Activated CD8-positive, alpha-beta T cell treated with anti-CD3 and anti-CD28 coated beads for 36 hours (primary cell): ENCODE data around the gene IL1A. TPM values are rescaled to one million over a fixed set of nuclear protein-coding genes. Genes with fewer than 3 reads are reported as not detected.
A peak's percentile ranks its signal among the peaks of the same experiment; 100 is the strongest.

ENCODE experiments used
- ATAC-seq: fragments of 200-7000 bp; cut with Tn5 transposase; one replicate; pipeline ENCODE4 v1.10.0; 2021; ENCODE audit warnings: mild to moderate bottlenecking, moderate library complexity
- CTCF ChIA-PET: fragments of 350-600 bp; sonication (Branson Sonifier 250); formaldehyde crosslinking; loops from one replicate; lab custom pipeline; 2021; ENCODE audit warnings: antibody characterized with exemption; lab: Charles Lee
- POLR2A ChIA-PET: fragments of 350-600 bp; sonication (Branson Sonifier 250); formaldehyde crosslinking; loops from one replicate; lab custom pipeline; 2021; ENCODE audit warnings: antibody characterized with exemption; lab: Charles Lee
- DNase-seq: peaks from one replicate; pipeline ENCODE4 v3.0.0-alpha.2; 2020
- H3K27ac Mint-ChIP-seq: one replicate; pipeline ENCODE4 v1.8.0; 2021; ENCODE audit warnings: mild to moderate bottlenecking, mixed read lengths
- H3K27me3 Mint-ChIP-seq: one replicate; pipeline ENCODE4 v1.8.0; 2021; ENCODE audit warnings: mixed read lengths
- H3K36me3 Mint-ChIP-seq: one replicate; pipeline ENCODE4 v1.8.0; 2021; ENCODE audit warnings: low read depth, mixed read lengths
- H3K4me1 Mint-ChIP-seq: one replicate; pipeline ENCODE4 v1.8.0; 2021; ENCODE audit warnings: low read depth, mixed read lengths
- H3K4me3 Mint-ChIP-seq: one replicate; pipeline ENCODE4 v1.8.0; 2021; ENCODE audit warnings: mild to moderate bottlenecking, moderate library complexity, mixed read lengths
- H3K9me3 Mint-ChIP-seq: one replicate; pipeline ENCODE4 v1.8.0; 2021; ENCODE audit warnings: mixed read lengths
- CTCF ChIP-seq: fragments of 200-600 bp; IDR thresholded peaks from one replicate; pipeline ENCODE4 v1.8.0; 2022; ENCODE audit warnings: antibody characterized with exemption, mild to moderate bottlenecking
- intact Hi-C: fragments of 100-400 bp; cut with micrococcal nuclease; formaldehyde crosslinking; loops from one replicate; pipeline ENCODE4 v1.10.0; 2022
- total RNA-seq, 2 experiments: library from RNA; stranded (reverse); gene quantifications; one replicate each; pipeline ENCODE4 v1.2.3, GENCODE V29; 2021

Gene IL1A
- total RNA-seq, 2 experiments from 2014 or later, result 0.69 to 0.99 TPM

DNA sequence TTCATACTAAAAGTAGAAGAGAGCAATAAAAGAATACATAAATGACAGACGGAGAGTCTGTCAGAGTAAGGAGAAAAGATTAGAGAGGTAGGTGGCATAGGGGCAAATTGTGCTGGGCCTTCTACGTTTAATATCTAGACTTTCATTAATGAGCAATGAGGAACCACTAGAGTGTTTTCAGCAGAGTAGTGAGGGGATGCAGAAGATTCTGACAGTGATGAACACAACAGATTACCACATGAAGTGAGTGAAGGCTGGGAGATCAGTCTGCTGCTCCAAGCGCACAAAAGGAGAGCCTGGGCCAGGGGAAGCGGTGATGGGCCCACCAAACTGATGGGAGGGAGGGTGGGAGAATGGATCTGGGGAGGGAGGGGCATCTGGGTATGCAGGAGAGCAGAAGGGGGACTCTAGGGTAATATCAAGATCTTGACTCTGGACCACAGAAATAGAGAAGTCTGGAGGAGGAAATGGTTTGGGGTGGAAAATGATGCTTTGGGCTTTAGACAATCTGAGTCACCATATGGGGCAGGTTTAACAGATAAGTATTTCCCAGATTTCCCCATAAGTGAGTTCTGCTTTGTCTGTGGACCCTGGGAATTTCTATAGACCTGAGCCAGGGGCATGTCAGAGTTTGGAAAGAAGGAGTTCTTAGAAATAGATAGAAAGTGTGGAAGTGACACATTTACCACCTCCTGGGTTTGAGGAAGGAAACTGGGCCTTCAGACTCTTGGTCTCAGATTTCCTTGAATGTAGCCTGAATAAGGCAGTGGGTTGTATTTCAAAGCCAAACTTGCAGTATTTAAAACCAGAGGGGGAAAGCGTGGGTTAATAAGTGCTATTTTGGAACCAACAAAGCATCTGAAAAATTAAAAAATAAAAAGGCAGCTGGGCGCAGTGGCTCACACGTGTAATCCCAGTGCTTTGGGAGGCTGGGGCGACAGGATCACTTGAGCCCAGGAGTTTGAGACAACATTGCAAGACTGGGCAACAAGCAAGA is 15.0 kb upstream of the IL1A start:
- POLR2A ChIA-PET, result no interaction called here

GRCh38 chr2:112796486-112796885 is 12.2 kb upstream of the IL1A start:
- POLR2A ChIA-PET, result no interaction called here

More for the DNA sequence above, 15.0 kb upstream of the IL1A start:
- no peak for DNase-seq
- no peaks in the 10 kb centered on the region for H3K27me3 Mint-ChIP-seq
- CTCF ChIA-PET, result no interaction called here
- H3K4me1 Mint-ChIP-seq, result peaks cover 22% of the 10 kb centered on the region
- H3K36me3 Mint-ChIP-seq, result no peaks in the 10 kb centered on the region
- H3K27ac Mint-ChIP-seq, result peak overlapping the region; percentile 10
- intact Hi-C loops, result no loop called here
- H3K4me3 Mint-ChIP-seq, result no peak overlapping the region
- peak; percentile 47 for ATAC-seq
- no peaks in the 10 kb centered on the region for H3K9me3 Mint-ChIP-seq
- TF ChIP-seq CTCF, result no peak

DNA sequence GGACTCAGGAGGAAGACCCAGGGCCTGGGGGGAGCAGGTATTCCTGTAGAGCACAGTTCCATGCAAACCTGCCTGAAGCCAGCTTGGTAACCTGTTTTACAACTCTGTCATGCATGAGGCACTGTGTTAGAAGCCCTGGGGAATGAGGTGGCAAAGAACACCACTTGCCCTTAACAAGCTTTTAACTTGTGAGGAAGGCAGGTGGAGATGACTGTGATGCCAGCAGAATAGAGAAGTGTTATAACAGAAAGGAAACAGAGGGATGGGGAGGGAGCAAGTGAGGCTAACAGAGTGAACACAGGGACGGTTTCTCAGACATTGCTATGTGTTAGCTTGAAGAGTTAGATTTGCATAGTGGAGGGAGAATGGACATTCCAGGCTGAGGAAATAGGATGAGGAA is 11.5 kb upstream of the IL1A start:
- no peak for TF ChIP-seq CTCF
- CTCF ChIA-PET, result no interaction called here
- H3K4me3 Mint-ChIP-seq, result no peak overlapping the region
- POLR2A ChIA-PET, result no interaction called here
- H3K27me3 Mint-ChIP-seq, result no peaks in the 10 kb centered on the region
- no peak for DNase-seq
- peaks cover 18% of the 10 kb centered on the region for H3K4me1 Mint-ChIP-seq
- intact Hi-C loops, result no loop called here
- H3K27ac Mint-ChIP-seq, result no peak overlapping the region
- no peak for ATAC-seq
- H3K36me3 Mint-ChIP-seq, result no peaks in the 10 kb centered on the region
- no peaks in the 10 kb centered on the region for H3K9me3 Mint-ChIP-seq

More at GRCh38 chr2:112796486-112796885, 12.2 kb upstream of the IL1A start:
- TF ChIP-seq CTCF, result no peak
- intact Hi-C loops, result no loop called here
- no peak overlapping the region for H3K4me3 Mint-ChIP-seq
- DNase-seq, result no peak
- no peaks in the 10 kb centered on the region for H3K9me3 Mint-ChIP-seq
- CTCF ChIA-PET, result no interaction called here
- ATAC-seq, result no peak
- no peak overlapping the region for H3K27ac Mint-ChIP-seq
- peaks cover 18% of the 10 kb centered on the region for H3K4me1 Mint-ChIP-seq
- H3K27me3 Mint-ChIP-seq, result no peaks in the 10 kb centered on the region
- no peaks in the 10 kb centered on the region for H3K36me3 Mint-ChIP-seq

GRCh38 chr2:112794841-112795240 is 10.5 kb upstream of the IL1A start:
- no peaks in the 10 kb centered on the region for H3K27me3 Mint-ChIP-seq
- TF ChIP-seq CTCF, result no peak
- no peak overlapping the region for H3K4me3 Mint-ChIP-seq
- CTCF ChIA-PET, result no interaction called here
- ATAC-seq (no peak), DNase-seq (no peak)
- intact Hi-C loops, result no loop called here
- H3K4me1 Mint-ChIP-seq, result peaks cover 18% of the 10 kb centered on the region
- POLR2A ChIA-PET, result no interaction called here
- H3K9me3 Mint-ChIP-seq, result no peaks in the 10 kb centered on the region
- H3K36me3 Mint-ChIP-seq, result no peaks in the 10 kb centered on the region
- H3K27ac Mint-ChIP-seq, result no peak overlapping the region

DNA sequence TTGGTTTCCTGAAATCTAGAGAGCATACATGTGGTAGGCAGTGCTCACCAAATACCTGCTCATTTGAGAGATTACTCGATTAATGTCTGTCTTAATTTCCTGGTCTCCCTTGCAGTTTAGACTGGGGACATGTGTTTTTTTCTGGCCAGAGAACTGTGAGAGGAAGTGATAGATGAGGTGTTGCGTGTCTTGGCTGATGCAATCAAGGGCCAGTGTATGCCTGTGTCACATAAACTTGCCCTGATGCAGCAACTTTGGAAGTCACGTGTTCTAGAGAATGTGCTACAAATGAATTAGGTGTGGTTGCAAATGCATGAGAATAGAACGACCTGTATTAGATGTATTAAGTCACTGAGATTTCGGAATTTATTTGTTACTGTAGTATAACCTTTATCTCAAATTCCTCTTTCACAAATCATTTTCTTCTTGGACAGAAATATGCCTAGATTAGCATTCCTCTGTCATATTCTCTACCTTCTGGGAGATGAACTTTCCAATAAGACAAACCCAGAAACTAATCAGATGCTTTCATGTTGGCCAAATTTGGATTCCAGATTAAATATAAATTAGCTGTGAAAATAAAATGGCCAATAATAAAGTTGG is 9.9 kb upstream of the IL1A start:
- intact Hi-C loops, result no loop called here
- ATAC-seq, result peak; percentile 86

More for the DNA sequence above, 9.9 kb upstream of the IL1A start:
- no peak overlapping the region for H3K4me3 Mint-ChIP-seq
- no peaks in the 10 kb centered on the region for H3K27me3 Mint-ChIP-seq
- peaks cover 14% of the 10 kb centered on the region for H3K4me1 Mint-ChIP-seq
- ChIA-PET CTCF (no interaction called here), POLR2A (interaction anchor here (0.6 to 1.1 kb wide), 2 partner anchors 12 to 28 kb away, joined by 3 to 4 read pairs; no protein-coding TSS in a partner anchor)
- H3K36me3 Mint-ChIP-seq, result no peaks in the 10 kb centered on the region
- peak; percentile 60 for DNase-seq
- peak overlapping the region; percentile 16 for H3K27ac Mint-ChIP-seq
- no peaks in the 10 kb centered on the region for H3K9me3 Mint-ChIP-seq
- TF ChIP-seq CTCF, result no peak
